Transverse colon (tissue), 4 donors: ENCODE data around the gene PCAT6. TPM values are rescaled to one million over a fixed set of nuclear protein-coding genes. Genes with fewer than 3 reads are reported as not detected.

ENCODE experiments used
- DNase-seq: peaks from one replicate; pipeline ENCODE4 v3.0.0-alpha.2; 2019
- H3K27ac ChIP-seq, 4 donors: fragments of 200-600 bp; sonication (generic); 2 replicates each; pipeline ENCODE4 v1.5.1; 2016 to 2018; ENCODE audit warnings: inconsistent platforms in 4 of 4
- H3K27me3 ChIP-seq: fragments of 200-600 bp; sonication (generic); 2 replicates; pipeline ENCODE4 v1.5.1; 2017; ENCODE audit warnings: inconsistent platforms
- H3K36me3 ChIP-seq, 4 donors: fragments of 200-600 bp; sonication (generic); 2 replicates each; pipeline ENCODE4 v1.5.1; 2017 to 2019; ENCODE audit warnings: inconsistent platforms in 4 of 4
- H3K4me1 ChIP-seq, 4 donors: fragments of 200-600 bp; sonication (generic); 2 replicates each; pipeline ENCODE4 v1.5.1; 2017 to 2020; ENCODE audit warnings: inconsistent platforms in 4 of 4
- H3K4me3 ChIP-seq, 4 donors: fragments of 200-600 bp; sonication (generic); 1 replicate in 1 of 4; 2 replicates in 3 of 4; pipeline versions ENCODE4 v1.5.1 to v1.6.1; 2017 to 2019; ENCODE audit warnings: inconsistent platforms in 4 of 4
- H3K9me3 ChIP-seq, 2 donors: fragments of 200-600 bp; sonication (generic); 2 replicates each; pipeline ENCODE4 v1.5.1; 2017 to 2019; ENCODE audit warnings: inconsistent platforms in 2 of 2
- CTCF ChIP-seq, 5 experiments: fragments of 200-600 bp in 3 of 5; fragments of 450-650 bp in 2 of 5; sonication (generic) in 3 of 5; IDR thresholded peaks; 1 replicate in 2 of 5; 2 replicates in 3 of 5; pipeline ENCODE4 v1.5.1; 2016 to 2017; ENCODE audit warnings: antibody characterized with exemption in 5 of 5, inconsistent platforms in 3 of 5, mild to moderate bottlenecking in 2 of 5, moderate library complexity in 1 of 5
- EP300 ChIP-seq: sonication (generic); formaldehyde crosslinking; IDR thresholded peaks from one replicate; pipeline ENCODE4 v1.6.1; 2017; ENCODE audit warnings: antibody characterized with exemption, low read depth
- POLR2A ChIP-seq: fragments of 450-650 bp; IDR thresholded peaks from one replicate; pipeline ENCODE4 v1.6.1; 2016; ENCODE audit warnings: antibody characterized with exemption, mild to moderate bottlenecking, moderate library complexity
- POLR2AphosphoS5 ChIP-seq, 3 donors: sonication (generic); formaldehyde crosslinking; IDR thresholded peaks; one replicate each; pipeline ENCODE4 v1.6.1; 2016; ENCODE audit warnings: antibody characterized with exemption in 3 of 3
- WGBS, 2 donors: methylation state at CpG; one replicate each; pipeline ENCODE4 v1.1.5; 2018; ENCODE audit warnings: low coverage in 1 of 2; 5-methylcytosine and 5-hydroxymethylcytosine counted together
- in situ Hi-C, 4 donors: fragments of 200-750 bp; cut with MboI; loops; one replicate each; pipeline versions ENCODE4 v1.15.0 to v1.15.1; 2017; ENCODE audit warnings: low sequenced_read_pairs in 3 of 4, low pct_ligation_motif_present in 1 of 4, low pct_unique_long_range_greater_than_20kb in 1 of 4
- intact Hi-C: fragments of 100-400 bp; cut with DNase I; formaldehyde crosslinking; loops from one replicate; pipeline ENCODE4 v1.15.1; 2023; ENCODE audit warnings: low total_unique reads
- total RNA-seq, 4 donors: library from RNA; depleted of rRNA; stranded (reverse); fragments of >200 nt; gene quantifications; one replicate each; pipeline ENCODE4 v1.1.0, GENCODE V29; 2016

PCAT6 gene
- total RNA-seq, 4 donors from 2014 or later, result not detected

DNA sequence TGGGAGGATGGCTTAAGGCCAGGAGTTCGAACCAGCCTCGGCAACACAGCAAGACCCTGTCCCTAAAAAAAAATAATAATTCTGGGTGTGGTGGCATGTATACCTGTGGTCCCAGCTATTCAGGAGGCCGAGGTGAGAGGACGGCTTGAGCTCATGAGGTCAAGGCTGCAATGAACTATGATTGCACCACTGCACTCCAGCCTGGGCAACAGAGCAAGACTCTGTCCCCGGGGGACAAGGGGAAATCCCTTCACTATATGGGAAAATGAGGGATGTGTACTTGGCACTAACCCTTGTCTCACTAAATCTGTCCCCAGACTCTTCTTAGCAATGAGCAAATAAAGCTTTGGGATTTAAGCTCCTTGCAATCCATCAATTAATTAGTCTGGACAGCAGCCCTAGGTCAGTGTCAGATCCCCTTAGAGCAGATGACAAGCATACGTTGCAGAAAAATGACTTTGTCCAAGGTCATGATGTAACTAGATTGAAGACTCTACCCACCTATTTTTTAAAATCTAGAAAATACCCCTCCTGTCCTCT, 11.9 kb upstream of the PCAT6 start:
- no peak for DNase-seq
- TF ChIP-seq POLR2AphosphoS5 (IDR thresholded peaks at IDR 0.05) (no peak), POLR2A (no peak), EP300 (no peak), CTCF (IDR thresholded peaks at IDR 0.05) (no peak)
- WGBS, 2 donors, result 78 to 83% methylated on average over 5 to 6 of the region's 6 CpGs
- no peaks in the 10 kb centered on the region for H3K9me3 ChIP-seq
- H3K27ac ChIP-seq, result no peak overlapping the region
- H3K36me3 ChIP-seq, result no peaks in the 10 kb centered on the region
- no peak overlapping the region for H3K4me3 ChIP-seq
- in situ Hi-C loops (no loop called here), intact Hi-C loops (loop anchor here (1.0 kb wide), 1 partner anchor 26 kb away; no protein-coding TSS in a partner anchor)
- H3K27me3 ChIP-seq, result no peaks in the 10 kb centered on the region
- peaks cover 7 to 37% (median 19%) of the 10 kb centered on the region in 4 donors for H3K4me1 ChIP-seq

GRCh38 chr1:202800742-202801141, 10.0 kb upstream of the PCAT6 start:
- Histone ChIP-seq H3K36me3 (no peaks in the 10 kb centered on the region), H3K9me3 (no peaks in the 10 kb centered on the region), H3K27me3 (no peaks in the 10 kb centered on the region), H3K27ac (no peak overlapping the region), H3K4me1 (peaks cover 0 to 31% (median 11%) of the 10 kb centered on the region in 4 donors), H3K4me3 (no peak overlapping the region)
- intact Hi-C loops (no loop called here), in situ Hi-C loops (no loop called here)
- WGBS, 2 donors, result 100% methylated on average over 1 of the region's 1 CpG; no CpG with 5 or more reads in 1 of the 2 donors
- DNase-seq, result no peak
- TF ChIP-seq POLR2AphosphoS5 (IDR thresholded peaks at IDR 0.05) (no peak), EP300 (no peak), POLR2A (no peak), CTCF (IDR thresholded peaks at IDR 0.05) (no peak)

DNA sequence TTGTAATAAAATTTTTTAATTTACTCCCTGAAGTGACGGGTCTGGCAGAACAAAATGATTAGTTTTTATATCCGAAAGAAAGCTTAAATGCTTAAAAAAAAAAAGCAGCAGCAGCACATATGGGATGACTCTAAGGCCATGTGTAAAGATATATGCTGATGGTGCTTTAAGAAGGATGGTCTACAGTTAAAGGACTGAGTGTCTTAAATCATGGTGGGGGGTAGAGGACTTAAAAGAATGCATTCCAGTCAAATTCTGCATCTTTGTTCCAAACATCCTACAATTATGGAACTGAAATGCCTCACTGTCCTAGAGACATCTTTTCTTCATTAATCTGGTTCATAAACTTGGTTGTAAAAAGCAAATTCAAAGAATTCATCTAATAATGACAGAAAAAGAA, 9.6 kb upstream of the PCAT6 start:
- WGBS, 2 donors, result 86 to 94% methylated on average over 2 of the region's 2 CpGs

DNA sequence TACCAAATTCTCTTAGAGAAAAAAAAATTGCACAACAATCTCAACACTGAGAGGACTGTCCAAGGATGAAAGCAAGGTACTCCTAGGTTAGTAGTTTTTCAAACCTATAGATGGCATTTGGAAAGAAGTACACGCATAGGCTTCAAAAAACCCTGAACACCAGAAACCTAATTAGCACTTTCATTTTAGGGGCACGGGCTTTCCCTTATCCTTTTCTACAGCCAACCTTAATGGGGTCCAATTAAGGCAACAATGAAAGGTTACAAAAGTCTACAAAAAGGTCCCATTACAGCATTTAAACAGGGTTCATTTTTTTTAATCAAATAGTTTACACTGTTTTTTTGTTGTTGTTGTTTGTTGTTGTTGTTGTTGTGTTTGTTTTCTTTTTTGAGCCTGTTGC, 8.7 kb upstream of the PCAT6 start:
- no peak overlapping the region for H3K27ac ChIP-seq
- H3K9me3 ChIP-seq, result no peaks in the 10 kb centered on the region
- 64 to 85% methylated on average over 2 of the region's 2 CpGs for WGBS, 2 donors
- peaks cover 3 to 34% (median 16%) of the 10 kb centered on the region in 4 donors for H3K4me1 ChIP-seq
- TF ChIP-seq CTCF (IDR thresholded peaks at IDR 0.05) (no peak), POLR2AphosphoS5 (IDR thresholded peaks at IDR 0.05) (no peak), POLR2A (no peak), EP300 (no peak)
- in situ Hi-C loops, result no loop called here
- H3K4me3 ChIP-seq, result no peak overlapping the region
- H3K27me3 ChIP-seq, result no peaks in the 10 kb centered on the region
- intact Hi-C loops, result no loop called here
- DNase-seq, result no peak
- H3K36me3 ChIP-seq, result no peaks in the 10 kb centered on the region

More for the DNA sequence above, 9.6 kb upstream of the PCAT6 start:
- Histone ChIP-seq H3K27me3 (no peaks in the 10 kb centered on the region), H3K9me3 (no peaks in the 10 kb centered on the region), H3K4me3 (no peak overlapping the region), H3K36me3 (no peaks in the 10 kb centered on the region), H3K27ac (no peak overlapping the region), H3K4me1 (peaks cover 2 to 32% (median 15%) of the 10 kb centered on the region in 4 donors)
- intact Hi-C loops (no loop called here), in situ Hi-C loops (no loop called here)
- TF ChIP-seq EP300 (no peak), POLR2AphosphoS5 (IDR thresholded peaks at IDR 0.05) (no peak), CTCF (IDR thresholded peaks at IDR 0.05) (no peak)
- DNase-seq, result no peak
